ENCODE results near the gene TNRC18. TPM values are rescaled to one million over a fixed set of nuclear protein-coding genes. Genes with fewer than 3 reads are reported as not detected.
"Not testable (repeated sequence)": the region's sequence is repeated elsewhere in the genome, so short reads cannot be mapped to it uniquely, and the experiment has no call there.

Gene TNRC18
- total RNA-seq, 1 experiment from 2014 or later = 159 TPM

GRCh38 chr7:5295039-5296014, 128.3 kb downstream of the TNRC18 start:
- intact Hi-C loops (cut with micrococcal nuclease; ENCODE audit: unreplicated experiment) = no loop called here
- H3K27me3 ChIP-seq (ENCODE audit: insufficient read depth, low read depth) = peaks cover 10% of the 10 kb centered on the region; the same call in 1 of the 2 replicates
- no peaks in the 10 kb centered on the region for H3K36me3 ChIP-seq (ENCODE audit: low read depth)
- BruUV-seq (replicated peaks) = no TSS peak
- no peaks in the 10 kb centered on the region; the same call in 1 of the 2 replicates for H3F3A ChIP-seq (ENCODE audit: insufficient read depth, low read depth)
- H3K4me1 ChIP-seq (replicated peaks; ENCODE audit: insufficient read depth) = no peaks in the 10 kb centered on the region
- H3K27ac ChIP-seq = no peak overlapping the region
- no peaks in the 10 kb centered on the region for H3K9me2 ChIP-seq (ENCODE audit: insufficient read depth)
- no peak for DNase-seq
- ChIA-PET POLR2A (ENCODE audit: unreplicated experiment) (no interaction called here), CTCF (no interaction called here)
- no peaks in the 10 kb centered on the region for H3K79me2 ChIP-seq (ENCODE audit: low read depth)
- H2AFZ ChIP-seq = no peak overlapping the region
- no peak overlapping the region for H3K4me2 ChIP-seq
- no peak for TF ChIP-seq CTCF (conservative IDR thresholded peaks at IDR 0.05)
- no peak for TF ChIP-seq EZH2 (IDR thresholded peaks at IDR 0.05; ENCODE audit: low read depth)
- no peaks in the 10 kb centered on the region for H3K9me3 ChIP-seq (ENCODE audit: insufficient read depth, low read depth)
- no peak overlapping the region for H3K4me3 ChIP-seq
- H4K20me1 ChIP-seq (ENCODE audit: insufficient read depth) = no peaks in the 10 kb centered on the region

- intact Hi-C loops (cut with micrococcal nuclease; ENCODE audit: unreplicated experiment) = no loop called here
- Histone ChIP-seq H3K79me2 (ENCODE audit: low read depth) (no peaks in the 10 kb centered on the region), H3K4me3 (no peak overlapping the region), H3K27ac (no peak overlapping the region), H3K4me2 (no peak overlapping the region), H2AFZ (no peak overlapping the region), H3K9me2 (ENCODE audit: insufficient read depth) (no peaks in the 10 kb centered on the region), H3K4me1 (replicated peaks; ENCODE audit: insufficient read depth) (no peaks in the 10 kb centered on the region), H3K36me3 (ENCODE audit: low read depth) (no peaks in the 10 kb centered on the region), H3K9me3 (ENCODE audit: insufficient read depth, low read depth) (no peaks in the 10 kb centered on the region), H3K27me3 (ENCODE audit: insufficient read depth, low read depth) (0 out of 2 replicates have a peak, but pooled peaks cover 1% of the 10 kb centered on the region), H4K20me1 (ENCODE audit: insufficient read depth) (no peaks in the 10 kb centered on the region), H3F3A (ENCODE audit: insufficient read depth, low read depth) (no peaks in the 10 kb centered on the region; the same call in 1 of the 2 replicates)
- BruUV-seq (replicated peaks) = no TSS peak
- ChIA-PET CTCF (interaction anchor here (0.6 kb wide), 1 partner anchor 55 kb away, joined by 4 read pairs; no protein-coding TSS in a partner anchor), POLR2A (ENCODE audit: unreplicated experiment) (no interaction called here)
- TF ChIP-seq CTCF (conservative IDR thresholded peaks at IDR 0.05) (no peak), EZH2 (IDR thresholded peaks at IDR 0.05; ENCODE audit: low read depth) (no peak)
- no peak for DNase-seq
Measured at GRCh38 chr7:5294169-5294987, 129.3 kb downstream of the TNRC18 start.

- H3K27ac ChIP-seq; H2AFZ ChIP-seq; CTCF ChIA-PET; POLR2A ChIA-PET (ENCODE audit: unreplicated experiment); intact Hi-C loops (cut with micrococcal nuclease; ENCODE audit: unreplicated experiment); H3K4me3 ChIP-seq; H3K36me3 ChIP-seq (ENCODE audit: low read depth); H3K27me3 ChIP-seq (ENCODE audit: insufficient read depth, low read depth); H3F3A ChIP-seq (ENCODE audit: insufficient read depth, low read depth); H3K79me2 ChIP-seq (ENCODE audit: low read depth); BruUV-seq (replicated peaks); H3K9me2 ChIP-seq (ENCODE audit: insufficient read depth); H4K20me1 ChIP-seq (ENCODE audit: insufficient read depth); H3K4me2 ChIP-seq; H3K9me3 ChIP-seq (ENCODE audit: insufficient read depth, low read depth); H3K4me1 ChIP-seq (replicated peaks; ENCODE audit: insufficient read depth); DNase-seq: not testable (repeated sequence)
Measured at GRCh38 chr7:5291711-5292335, 131.8 kb downstream of the TNRC18 start.
